GM19397 (cell line): ENCODE results near the gene SFMBT2.

ENCODE experiments used
- ATAC-seq: cut with Tn5 transposase; IDR thresholded peaks from one replicate; pipeline ENCODE4 v1.9.1; 2021; ENCODE audit warnings: mild to moderate bottlenecking, moderate library complexity; ENCODE audit not compliant: unreplicated experiment

SFMBT2 gene

GRCh38 chr10:7370511-7370910, 40.3 kb downstream of the SFMBT2 start:
- no peak for ATAC-seq

DNA sequence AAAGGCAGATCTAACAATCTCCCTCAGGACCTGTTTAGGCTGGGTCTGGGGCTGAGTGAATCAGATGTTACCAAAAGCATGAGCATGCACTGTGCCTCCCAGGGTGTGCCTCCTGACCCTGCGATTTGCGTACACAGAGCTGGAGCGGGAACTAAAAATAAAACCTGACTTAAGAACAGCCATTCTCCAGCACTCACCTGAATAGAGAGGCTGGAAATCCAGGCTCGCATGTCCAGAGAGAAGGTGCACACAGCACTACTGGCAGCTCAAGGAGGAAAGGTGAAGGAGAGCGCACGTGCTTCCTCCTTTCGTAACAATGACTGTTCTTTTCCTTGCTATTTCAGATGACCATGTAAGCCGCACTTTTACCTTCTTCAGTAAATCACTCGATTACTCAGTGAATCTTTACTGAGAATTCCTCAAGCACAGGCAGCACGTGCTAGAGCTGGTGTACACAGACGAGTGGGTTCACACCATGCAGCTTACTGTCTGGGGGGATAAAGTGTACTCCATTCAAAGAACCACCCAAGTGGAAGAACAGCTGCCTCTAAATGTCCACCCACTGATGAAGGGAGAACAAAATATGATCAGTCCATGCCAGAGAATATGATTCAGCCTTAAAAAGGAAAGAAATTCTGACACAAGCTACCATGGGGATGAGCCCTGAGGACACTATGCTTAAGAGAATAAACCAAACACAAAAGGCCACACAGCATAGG, 45.6 kb downstream of the SFMBT2 start:
- no peak for ATAC-seq

- ATAC-seq = no peak
These were observed 46.4 kb downstream of the SFMBT2 start for GRCh38 chr10:7364474-7364873.

- no peak for ATAC-seq
These were observed 47.1 kb downstream of the SFMBT2 start for GRCh38 chr10:7363700-7364099.

DNA sequence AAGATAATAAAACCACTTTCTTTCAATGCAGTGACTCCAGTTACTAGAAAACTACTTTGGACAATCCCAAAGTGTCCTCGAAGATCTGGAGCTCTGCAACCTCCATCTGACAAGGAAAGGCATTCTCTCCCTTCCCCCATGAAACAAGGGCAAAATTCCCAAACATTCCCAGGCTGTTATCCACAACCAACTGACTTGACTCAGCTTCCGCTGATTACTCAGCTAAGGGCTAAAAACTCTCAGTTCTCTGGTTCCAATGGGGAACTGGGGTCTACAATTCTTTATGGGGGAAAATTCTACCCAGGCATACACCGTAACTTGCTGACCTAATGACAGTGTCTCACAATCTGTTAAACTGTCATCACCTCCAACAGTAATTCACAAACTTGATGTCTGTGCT, 48.4 kb downstream of the SFMBT2 start:
- no peak for ATAC-seq

DNA sequence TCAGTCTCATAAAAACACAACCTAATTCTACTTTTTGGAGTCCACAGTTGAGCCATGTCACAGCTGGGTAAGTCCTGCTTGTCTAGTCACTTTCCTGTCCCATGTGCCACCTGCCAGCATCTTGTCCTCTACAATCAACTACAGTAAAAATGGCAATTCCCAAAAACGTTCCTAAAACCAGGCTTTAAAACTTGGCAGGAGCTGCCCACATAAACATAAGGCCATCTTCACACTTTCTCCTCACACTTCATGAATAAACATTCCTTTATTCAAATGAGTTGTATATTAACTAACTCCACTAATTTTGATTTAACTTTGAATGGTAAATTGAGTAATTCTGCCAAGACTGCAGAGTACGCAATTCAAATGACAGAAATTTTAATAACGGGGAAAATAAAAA, 49.5 kb downstream of the SFMBT2 start:
- no peak for ATAC-seq

GRCh38 chr10:7359954-7360353, 50.9 kb downstream of the SFMBT2 start:
- ATAC-seq = no peak

DNA sequence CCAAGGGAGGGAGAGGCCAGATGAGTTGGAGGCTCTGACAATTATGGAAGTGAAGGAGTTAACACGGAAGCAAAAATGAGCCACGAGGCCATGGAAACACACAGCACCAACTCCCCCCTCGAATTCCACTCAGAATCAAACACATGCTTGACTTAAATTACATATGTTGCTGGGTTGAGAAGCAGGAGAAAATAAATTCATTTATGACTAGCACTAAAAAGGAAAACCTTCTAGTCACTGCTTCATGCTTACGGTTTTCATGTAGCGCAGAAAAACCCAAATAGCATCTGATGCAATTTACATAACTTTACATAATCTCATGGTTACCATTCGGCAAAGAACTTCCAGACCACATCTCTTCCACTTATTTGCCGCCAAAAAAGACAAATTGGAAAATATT, 51.5 kb downstream of the SFMBT2 start:
- ATAC-seq = no peak

- no peak for ATAC-seq
These were observed 53.6 kb downstream of the SFMBT2 start for GRCh38 chr10:7357193-7357592.

GRCh38 chr10:7354330-7355047, 56.3 kb downstream of the SFMBT2 start:
- ATAC-seq = no peak

DNA sequence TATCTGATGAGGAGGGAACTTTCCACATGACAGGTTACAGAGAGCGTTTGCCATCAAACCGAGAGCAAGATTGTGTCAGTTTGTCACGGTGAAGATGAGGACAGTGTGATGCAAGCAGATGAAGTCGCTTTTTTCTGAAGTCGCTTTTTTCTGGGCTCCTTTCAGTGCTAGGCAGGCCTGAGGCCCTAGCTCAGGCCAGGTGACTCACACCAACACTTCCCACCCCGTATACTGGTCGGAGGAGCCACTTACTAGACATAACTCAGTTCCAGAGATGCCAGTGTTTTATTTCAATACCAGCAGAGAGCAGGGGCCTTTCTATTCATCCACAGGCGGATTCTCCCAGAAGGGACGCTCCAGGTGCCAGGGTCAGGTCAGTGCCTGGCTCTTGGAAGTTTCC, 58.9 kb downstream of the SFMBT2 start:
- no peak for ATAC-seq

DNA sequence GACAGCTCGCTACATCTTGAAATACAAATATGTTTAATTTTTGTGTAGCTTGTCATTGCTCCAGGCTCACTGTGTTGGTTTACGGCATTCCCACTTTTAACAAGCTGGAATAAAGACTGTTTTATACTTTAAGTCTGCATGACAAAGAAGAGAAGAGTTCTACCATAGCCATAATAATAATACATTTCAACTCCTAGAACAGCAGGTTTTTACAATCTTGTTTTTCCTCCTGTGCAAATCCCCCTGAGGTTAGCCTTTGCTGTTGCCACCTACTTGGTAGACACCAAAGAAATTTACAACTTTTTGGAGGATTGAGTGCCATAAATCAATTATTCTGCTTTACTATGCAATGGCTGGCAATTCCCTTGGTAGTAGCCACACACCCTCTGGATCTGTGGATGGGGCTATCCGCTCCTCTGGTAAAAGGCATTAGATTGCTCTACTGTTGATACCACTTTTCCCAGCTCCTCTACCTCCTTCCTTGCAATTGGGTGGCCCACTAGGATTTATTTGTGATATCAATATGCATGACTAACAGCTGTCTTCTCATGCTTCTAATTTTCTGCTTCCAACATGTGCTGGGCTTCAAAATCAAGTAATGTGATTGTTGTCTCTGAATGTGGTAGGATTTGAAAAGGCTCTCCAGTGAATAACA, 60.2 kb downstream of the SFMBT2 start:
- no peak for ATAC-seq

GRCh38 chr10:7345717-7346116, 65.1 kb downstream of the SFMBT2 start:
- no peak for ATAC-seq

DNA sequence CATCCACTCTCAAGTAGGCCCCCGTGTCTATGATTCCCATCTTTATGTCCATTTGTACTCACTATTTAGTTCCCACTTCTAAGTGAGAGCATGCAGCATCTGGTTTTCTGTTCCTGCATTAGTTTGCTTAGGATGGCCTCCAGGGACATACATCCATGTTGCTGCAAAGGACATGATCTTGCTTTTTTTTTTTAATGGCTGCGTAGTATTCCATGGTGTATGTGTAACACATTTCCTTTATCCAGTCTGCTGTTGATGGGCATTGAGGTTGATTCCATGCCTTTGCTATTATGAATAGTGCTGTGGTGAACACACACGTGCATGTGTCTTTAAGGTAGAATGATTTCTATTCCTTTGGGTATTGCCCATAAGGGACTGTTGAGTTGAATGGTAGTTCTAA, 67.8 kb downstream of the SFMBT2 start:
- no peak for ATAC-seq

- ATAC-seq = no peak
These were observed 70.5 kb downstream of the SFMBT2 start for GRCh38 chr10:7340179-7340874.

- ATAC-seq = no peak
These were observed 71.3 kb downstream of the SFMBT2 start for GRCh38 chr10:7339510-7339909.

DNA sequence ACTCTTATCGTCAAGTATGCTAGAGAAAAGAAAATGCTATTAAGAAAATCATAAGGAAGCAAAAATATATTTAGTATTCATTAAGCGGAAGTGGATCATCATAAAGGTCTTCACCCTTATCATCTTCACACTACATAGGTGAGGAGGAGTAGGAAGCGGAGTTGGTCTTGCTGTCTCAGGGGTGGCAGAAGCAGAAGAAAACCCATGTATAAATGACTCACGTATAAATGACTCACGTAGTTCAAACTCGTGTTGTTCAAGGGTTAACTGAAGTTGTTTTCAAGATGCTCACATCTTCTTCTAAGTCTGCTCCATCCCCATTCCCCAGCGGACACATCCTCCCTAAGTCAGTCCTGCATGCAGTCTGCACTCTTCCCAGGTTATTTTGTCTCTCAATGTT, 72.4 kb downstream of the SFMBT2 start:
- ATAC-seq = no peak

DNA sequence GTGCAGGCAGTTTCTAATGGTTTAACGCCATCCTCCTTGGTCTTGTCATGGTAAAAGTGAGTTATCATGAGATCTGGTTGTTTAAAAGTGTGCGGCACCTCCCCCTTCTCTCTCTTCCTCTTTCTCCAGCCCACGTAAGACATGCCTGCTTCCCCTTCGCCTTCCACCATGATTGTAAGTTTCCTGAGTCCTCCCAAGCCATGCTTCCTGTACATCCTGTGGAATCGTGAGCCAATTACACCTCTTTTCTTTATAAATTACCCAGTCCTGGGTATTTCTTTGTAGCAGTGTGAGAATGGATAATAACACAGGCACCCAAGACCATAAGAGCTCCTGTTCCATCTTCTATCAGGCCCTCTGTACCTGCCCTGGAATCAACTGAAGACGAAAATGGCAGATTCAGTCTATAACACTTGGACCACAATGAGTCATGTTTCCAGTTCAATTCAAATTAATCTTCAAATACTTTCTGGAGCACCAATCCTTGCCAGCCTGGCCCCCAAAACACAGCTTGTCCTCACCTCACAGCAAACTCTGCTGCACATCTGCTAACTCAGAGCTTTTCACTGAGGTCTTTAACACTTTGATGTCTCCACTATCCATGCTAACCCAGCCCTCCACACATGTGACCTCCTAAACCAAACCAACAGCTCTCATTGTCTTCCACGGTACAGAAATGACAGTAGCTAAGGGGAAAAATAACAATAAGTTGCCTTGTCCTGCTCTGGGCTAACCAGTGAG, 73.2 kb downstream of the SFMBT2 start:
- ATAC-seq = peak; percentile 52

- ATAC-seq = no peak
These were observed 74.9 kb downstream of the SFMBT2 start for GRCh38 chr10:7335977-7336376.

DNA sequence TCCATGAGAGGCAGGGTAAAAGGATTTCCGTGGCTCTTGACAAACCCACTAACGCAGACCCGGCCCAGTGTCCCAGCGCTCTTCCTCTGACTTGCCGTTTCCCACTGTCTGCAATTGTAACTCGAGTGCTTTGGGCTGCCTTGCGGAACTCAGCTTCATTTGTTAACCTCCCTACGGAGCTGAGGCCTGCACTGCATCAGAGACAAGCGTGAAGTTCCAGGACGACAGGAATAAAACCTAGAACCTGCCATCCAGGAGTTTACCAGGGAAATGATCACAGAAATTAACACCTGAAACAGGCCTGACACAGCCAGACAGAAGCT, 76.2 kb downstream of the SFMBT2 start:
- no peak for ATAC-seq
